Astrocyte (in vitro differentiated cells and primary cell): ENCODE data around the gene PRKAR1A. TPM values are rescaled to one million over a fixed set of nuclear protein-coding genes. Genes with fewer than 3 reads are reported as not detected.
"Not testable (repeated sequence)": the region's sequence is repeated elsewhere in the genome, so short reads cannot be mapped to it uniquely, and the experiment has no call there.

Experiments used
- DNase-seq: peaks from one replicate; pipeline ENCODE4 v3.0.0-alpha.2; 2010; ENCODE audit warnings: low read depth
- FAIRE-seq: peaks from 2 replicates; lab custom pipeline; 2011; peaks lifted over from hg19 to GRCh38; lab: Jason Lieb, UNC
- H2AFZ ChIP-seq: 2 replicates; pipeline ENCODE4 v1.6.0; 2012; ENCODE audit warnings: low read depth, low read length, inconsistent platforms
- H3K27ac ChIP-seq: 2 replicates; pipeline ENCODE4 v1.5.1; 2011; ENCODE audit warnings: low read depth, low read length, inconsistent platforms
- H3K27me3 ChIP-seq: 2 replicates; pipeline ENCODE4 v1.6.0; 2011; ENCODE audit warnings: low read length, inconsistent platforms; ENCODE audit not compliant: insufficient read depth
- H3K36me3 ChIP-seq: 2 replicates; pipeline ENCODE4 v1.5.1; 2011; ENCODE audit warnings: low read length, inconsistent platforms; ENCODE audit not compliant: insufficient read depth
- H3K4me1 ChIP-seq: 2 replicates; pipeline ENCODE4 v1.5.1; 2011; ENCODE audit warnings: low read length, inconsistent platforms; ENCODE audit not compliant: insufficient read depth
- H3K4me2 ChIP-seq: 2 replicates; pipeline ENCODE4 v1.6.0; 2012; ENCODE audit warnings: low read length, inconsistent platforms
- H3K4me3 ChIP-seq: 2 replicates; pipeline ENCODE4 v1.5.1; 2011; ENCODE audit warnings: low read depth, mild to moderate bottlenecking, low read length, inconsistent platforms; ENCODE audit not compliant: insufficient read depth
- H3K79me2 ChIP-seq: 2 replicates; pipeline ENCODE4 v1.6.0; 2012; ENCODE audit warnings: mild to moderate bottlenecking, low read length, inconsistent platforms; ENCODE audit not compliant: insufficient read depth
- H3K9ac ChIP-seq: 2 replicates; pipeline ENCODE4 v1.6.0; 2012; ENCODE audit warnings: mild to moderate bottlenecking, low read length, inconsistent platforms
- H3K9me3 ChIP-seq: 2 replicates; pipeline ENCODE4 v1.5.1; 2012; ENCODE audit warnings: low read depth, mild to moderate bottlenecking, low read length, inconsistent platforms; ENCODE audit not compliant: insufficient read depth
- H4K20me1 ChIP-seq: 2 replicates; pipeline ENCODE4 v1.6.0; 2012; ENCODE audit warnings: low read length, inconsistent platforms; ENCODE audit not compliant: insufficient read depth
- H3K27ac Mint-ChIP-seq: one replicate; pipeline ENCODE4 v1.8.0; 2021; ENCODE audit warnings: mild to moderate bottlenecking, mixed read lengths; ENCODE audit not compliant: unreplicated experiment
- H3K27me3 Mint-ChIP-seq: one replicate; pipeline ENCODE4 v1.8.0; 2021; ENCODE audit warnings: low read depth, mixed read lengths; ENCODE audit not compliant: unreplicated experiment
- H3K36me3 Mint-ChIP-seq: one replicate; pipeline ENCODE4 v1.8.0; 2021; ENCODE audit warnings: low read depth, mixed read lengths; ENCODE audit not compliant: unreplicated experiment
- H3K4me1 Mint-ChIP-seq: one replicate; pipeline ENCODE4 v1.8.0; 2021; ENCODE audit warnings: low read depth, mixed read lengths; ENCODE audit not compliant: unreplicated experiment
- H3K4me3 Mint-ChIP-seq: one replicate; pipeline ENCODE4 v1.8.0; 2021; ENCODE audit warnings: mild to moderate bottlenecking, moderate library complexity, mixed read lengths; ENCODE audit not compliant: unreplicated experiment
- H3K9me3 Mint-ChIP-seq: one replicate; pipeline ENCODE4 v1.8.0; 2021; ENCODE audit warnings: mild to moderate bottlenecking, mixed read lengths; ENCODE audit not compliant: unreplicated experiment
- EZH2 ChIP-seq: IDR thresholded peaks from 2 replicates; pipeline ENCODE4 v1.6.1; 2012; ENCODE audit warnings: mild to moderate bottlenecking, low read length, inconsistent platforms; ENCODE audit not compliant: insufficient read depth
- total RNA-seq: library from RNA; stranded (reverse); gene quantifications from 2 replicates; pipeline ENCODE4 v1.2.1, GENCODE V29; 2021
- TF ChIP-seq, protein P1 (sequence below): IDR thresholded peaks from 2 replicates; pipeline ENCODE4 v1.5.1; 2011; ENCODE audit warnings: low read depth, mild to moderate bottlenecking, inconsistent platforms, low read length, moderate library complexity; ENCODE audit not compliant: insufficient read depth

PRKAR1A gene
- total RNA-seq, 1 donor from 2014 or later = 235 TPM

DNA sequence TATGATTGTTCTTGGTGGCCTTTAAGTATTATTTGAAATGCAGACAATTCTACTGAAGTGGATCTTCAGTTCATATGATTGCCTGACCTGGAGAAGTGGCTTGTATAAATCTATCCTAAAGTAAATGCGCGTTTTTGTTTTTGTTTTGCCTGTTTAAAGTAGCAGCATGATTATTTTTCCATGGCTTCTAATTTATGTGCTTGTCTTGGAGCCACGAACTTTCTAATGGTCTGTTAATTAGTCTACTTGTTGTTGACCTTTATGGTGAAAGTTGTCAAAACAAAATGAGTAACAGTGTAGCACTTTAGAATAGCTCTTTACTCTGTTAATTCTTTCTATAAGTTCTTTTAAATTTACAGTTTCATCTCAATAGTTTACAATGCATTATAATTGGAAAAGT lies 1.7 kb downstream of the PRKAR1A start:
- H3K4me1 Mint-ChIP-seq = peaks cover 8% of the 10 kb centered on the region
- Histone ChIP-seq H3K4me1 (peaks cover 17% of the 10 kb centered on the region), H3K9ac (peak overlapping the region; percentile 99), H3K79me2 (peaks cover 67% of the 10 kb centered on the region), H3K27ac (peak overlapping the region; percentile 95), H3K4me2 (peak overlapping the region; percentile 98), H4K20me1 (peaks cover 57% of the 10 kb centered on the region), H2AFZ (no peak overlapping the region), H3K9me3 (no peaks in the 10 kb centered on the region), H3K4me3 (peak overlapping the region; percentile 95), H3K27me3 (no peaks in the 10 kb centered on the region), H3K36me3 (peaks cover 22% of the 10 kb centered on the region)
- H3K9me3 Mint-ChIP-seq = no peaks in the 10 kb centered on the region
- no peak for FAIRE-seq
- H3K27me3 Mint-ChIP-seq = no peaks in the 10 kb centered on the region
- no peak for DNase-seq
- no peak for TF ChIP-seq EZH2
- TF ChIP-seq, protein P1, sequence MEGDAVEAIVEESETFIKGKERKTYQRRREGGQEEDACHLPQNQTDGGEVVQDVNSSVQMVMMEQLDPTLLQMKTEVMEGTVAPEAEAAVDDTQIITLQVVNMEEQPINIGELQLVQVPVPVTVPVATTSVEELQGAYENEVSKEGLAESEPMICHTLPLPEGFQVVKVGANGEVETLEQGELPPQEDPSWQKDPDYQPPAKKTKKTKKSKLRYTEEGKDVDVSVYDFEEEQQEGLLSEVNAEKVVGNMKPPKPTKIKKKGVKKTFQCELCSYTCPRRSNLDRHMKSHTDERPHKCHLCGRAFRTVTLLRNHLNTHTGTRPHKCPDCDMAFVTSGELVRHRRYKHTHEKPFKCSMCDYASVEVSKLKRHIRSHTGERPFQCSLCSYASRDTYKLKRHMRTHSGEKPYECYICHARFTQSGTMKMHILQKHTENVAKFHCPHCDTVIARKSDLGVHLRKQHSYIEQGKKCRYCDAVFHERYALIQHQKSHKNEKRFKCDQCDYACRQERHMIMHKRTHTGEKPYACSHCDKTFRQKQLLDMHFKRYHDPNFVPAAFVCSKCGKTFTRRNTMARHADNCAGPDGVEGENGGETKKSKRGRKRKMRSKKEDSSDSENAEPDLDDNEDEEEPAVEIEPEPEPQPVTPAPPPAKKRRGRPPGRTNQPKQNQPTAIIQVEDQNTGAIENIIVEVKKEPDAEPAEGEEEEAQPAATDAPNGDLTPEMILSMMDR = no peak
- H3K4me3 Mint-ChIP-seq = peak overlapping the region; percentile 98
- peak overlapping the region; percentile 100 for H3K27ac Mint-ChIP-seq
- peaks cover 17% of the 10 kb centered on the region for H3K36me3 Mint-ChIP-seq

DNA sequence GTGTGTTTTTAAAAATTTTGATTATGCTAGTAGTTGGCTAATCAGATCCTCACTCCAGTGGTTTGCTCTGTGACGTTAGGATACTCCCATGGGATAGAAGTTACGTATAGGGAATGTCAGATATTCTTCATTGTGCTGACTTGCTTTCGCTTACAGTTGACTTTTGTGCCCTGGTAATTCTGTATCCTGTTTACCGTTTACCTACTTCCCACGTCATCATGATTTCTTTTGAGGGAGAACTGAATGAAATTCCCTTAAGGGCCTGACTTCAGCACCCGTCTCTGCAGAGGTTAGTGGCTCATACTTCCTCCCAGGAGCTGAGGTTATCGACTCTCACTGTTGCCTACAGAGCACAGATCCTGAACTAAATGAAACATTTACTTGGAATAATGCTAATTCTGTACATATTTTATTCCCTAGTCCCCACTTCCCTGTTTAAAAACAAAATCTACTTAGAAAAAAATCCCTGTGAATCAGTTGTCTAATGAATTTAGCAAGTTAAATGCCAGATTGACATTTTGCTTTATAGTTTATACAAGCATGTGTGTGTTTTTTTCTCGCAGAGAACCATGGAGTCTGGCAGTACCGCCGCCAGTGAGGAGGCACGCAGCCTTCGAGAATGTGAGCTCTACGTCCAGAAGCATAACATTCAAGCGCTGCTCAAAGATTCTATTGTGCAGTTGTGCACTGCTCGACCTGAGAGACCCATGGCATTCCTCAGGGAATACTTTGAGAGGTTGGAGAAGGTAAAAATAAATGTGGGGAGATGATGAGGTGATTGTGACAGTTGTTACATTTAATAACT lies 2.8 kb downstream of the PRKAR1A start:
- TF ChIP-seq EZH2 = no peak
- TF ChIP-seq, protein P1 = no peak
- FAIRE-seq (no peak), DNase-seq (peak; percentile 56)
- no peak overlapping the region for H2AFZ ChIP-seq
- peak overlapping the region; percentile 95 for H3K4me3 ChIP-seq
- peak overlapping the region; percentile 22 for H3K27ac Mint-ChIP-seq
- H3K27me3 Mint-ChIP-seq = no peaks in the 10 kb centered on the region
- H3K27ac ChIP-seq = peak overlapping the region; percentile 95
- H3K4me3 Mint-ChIP-seq = peak overlapping the region; percentile 98
- peak overlapping the region; percentile 99 for H3K9ac ChIP-seq
- no peaks in the 10 kb centered on the region for H3K9me3 ChIP-seq
- H3K79me2 ChIP-seq = peaks cover 78% of the 10 kb centered on the region
- peaks cover 20% of the 10 kb centered on the region for H3K36me3 Mint-ChIP-seq
- H3K4me2 ChIP-seq = peak overlapping the region; percentile 98
- peaks cover 12% of the 10 kb centered on the region for H3K4me1 Mint-ChIP-seq
- H4K20me1 ChIP-seq = peaks cover 68% of the 10 kb centered on the region
- no peaks in the 10 kb centered on the region for H3K27me3 ChIP-seq
- peaks cover 30% of the 10 kb centered on the region for H3K36me3 ChIP-seq
- no peaks in the 10 kb centered on the region for H3K9me3 Mint-ChIP-seq
- H3K4me1 ChIP-seq = peaks cover 17% of the 10 kb centered on the region

DNA sequence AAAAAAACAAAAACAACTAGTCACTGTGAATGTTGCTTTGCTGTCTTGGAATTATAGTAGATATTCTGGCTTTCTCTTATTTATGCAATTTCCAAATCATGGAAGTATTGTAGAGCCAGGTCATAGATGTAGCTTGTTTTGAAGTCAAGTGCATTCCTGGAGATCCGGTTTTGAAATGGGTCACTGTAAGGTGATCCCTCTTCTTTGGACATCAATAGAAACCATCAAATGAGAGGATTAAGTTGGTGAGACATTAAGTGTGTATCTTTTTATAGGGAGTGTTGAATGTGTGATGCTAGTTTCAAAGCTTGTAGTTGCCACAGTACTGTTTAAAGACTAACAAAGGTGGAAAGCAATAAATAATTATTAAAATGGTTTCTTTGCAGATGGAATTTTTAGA lies 4.5 kb downstream of the PRKAR1A start:
- peaks cover 20% of the 10 kb centered on the region for H3K36me3 Mint-ChIP-seq
- Histone ChIP-seq H3K9ac (no peak overlapping the region), H3K9me3 (no peaks in the 10 kb centered on the region), H2AFZ (no peak overlapping the region), H3K4me2 (no peak overlapping the region), H3K27ac (no peak overlapping the region), H3K4me1 (peaks cover 12% of the 10 kb centered on the region), H4K20me1 (peaks cover 77% of the 10 kb centered on the region), H3K79me2 (peaks cover 95% of the 10 kb centered on the region), H3K4me3 (no peak overlapping the region), H3K36me3 (peaks cover 30% of the 10 kb centered on the region), H3K27me3 (no peaks in the 10 kb centered on the region)
- FAIRE-seq = no peak
- no peaks in the 10 kb centered on the region for H3K27me3 Mint-ChIP-seq
- H3K4me3 Mint-ChIP-seq = no peak overlapping the region
- no peaks in the 10 kb centered on the region for H3K9me3 Mint-ChIP-seq
- no peak overlapping the region for H3K27ac Mint-ChIP-seq
- DNase-seq = no peak
- H3K4me1 Mint-ChIP-seq = peaks cover 13% of the 10 kb centered on the region
- no peak for TF ChIP-seq EZH2
- TF ChIP-seq, protein P1 = no peak

DNA sequence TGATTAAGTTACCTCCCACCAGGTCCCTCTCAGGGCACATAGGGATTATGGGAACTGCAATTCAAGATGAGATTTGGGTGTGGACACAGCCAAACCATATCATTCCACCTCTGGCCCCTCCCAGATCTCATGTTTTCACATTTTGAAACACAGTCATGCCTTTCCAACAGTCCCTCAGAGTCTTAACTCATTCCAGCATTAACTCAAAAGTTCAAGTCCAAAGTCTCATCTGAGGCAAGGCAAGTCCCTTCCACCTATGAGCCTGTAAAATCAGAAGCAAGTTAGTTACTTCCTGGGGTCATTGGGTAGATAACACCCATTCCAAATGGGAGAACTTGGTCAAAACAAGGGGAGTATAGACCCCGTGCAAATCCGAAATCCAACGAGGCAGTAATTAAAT lies 5.4 kb downstream of the PRKAR1A start:
- Histone ChIP-seq H3K36me3 (peaks cover 34% of the 10 kb centered on the region), H3K4me1 (peaks cover 12% of the 10 kb centered on the region), H4K20me1 (peaks cover 85% of the 10 kb centered on the region), H3K79me2 (peaks cover 99% of the 10 kb centered on the region)
- H3K27me3 ChIP-seq, DNase-seq, H3K4me3 Mint-ChIP-seq, H3K9me3 Mint-ChIP-seq, H3K27ac Mint-ChIP-seq, H2AFZ ChIP-seq, H3K27me3 Mint-ChIP-seq, H3K27ac ChIP-seq, H3K9me3 ChIP-seq, FAIRE-seq, H3K4me2 ChIP-seq, H3K4me3 ChIP-seq, H3K9ac ChIP-seq: not testable (repeated sequence)
- peaks cover 22% of the 10 kb centered on the region for H3K36me3 Mint-ChIP-seq
- peaks cover 13% of the 10 kb centered on the region for H3K4me1 Mint-ChIP-seq
